ENCODE data around the gene FANCE. TPM values are rescaled to one million over a fixed set of nuclear protein-coding genes. Genes with fewer than 3 reads are reported as not detected.

Gene FANCE
- total RNA-seq, 6 donors from 2014 or later = 6.1 to 13.3 (median 9.3) TPM

DNA sequence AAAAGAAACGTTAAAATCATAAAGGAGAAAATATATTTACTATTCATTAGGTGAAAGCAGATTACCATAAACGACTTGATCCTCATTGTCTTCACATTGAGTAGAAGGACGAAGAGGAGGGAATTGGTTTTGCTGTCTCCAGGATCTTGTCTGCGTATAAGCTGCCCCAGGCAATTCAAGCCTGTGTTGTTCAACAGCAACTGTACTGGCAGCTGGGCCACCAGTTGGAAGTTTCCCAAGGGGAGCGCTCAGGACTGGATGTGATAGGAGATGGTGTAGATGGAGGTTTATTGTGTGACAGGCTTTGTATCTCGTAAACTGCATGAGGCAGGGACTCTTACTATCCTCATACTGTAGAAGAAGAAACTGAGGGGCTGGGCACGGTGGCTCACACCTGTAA is 3.9 kb upstream of the FANCE start:
- Histone ChIP-seq H3K36me3 (no peaks in the 10 kb centered on the region), H3K4me3 (no peak overlapping the region), H3K27ac (no peak overlapping the region), H3K27me3 (no peaks in the 10 kb centered on the region), H3K9me3 (no peaks in the 10 kb centered on the region), H3K4me1 (peaks cover 9 to 25% (median 16%) of the 10 kb centered on the region in 4 donors)
- no peak for TF ChIP-seq EP300 (IDR thresholded peaks at IDR 0.05)
- TF ChIP-seq, protein P1, sequence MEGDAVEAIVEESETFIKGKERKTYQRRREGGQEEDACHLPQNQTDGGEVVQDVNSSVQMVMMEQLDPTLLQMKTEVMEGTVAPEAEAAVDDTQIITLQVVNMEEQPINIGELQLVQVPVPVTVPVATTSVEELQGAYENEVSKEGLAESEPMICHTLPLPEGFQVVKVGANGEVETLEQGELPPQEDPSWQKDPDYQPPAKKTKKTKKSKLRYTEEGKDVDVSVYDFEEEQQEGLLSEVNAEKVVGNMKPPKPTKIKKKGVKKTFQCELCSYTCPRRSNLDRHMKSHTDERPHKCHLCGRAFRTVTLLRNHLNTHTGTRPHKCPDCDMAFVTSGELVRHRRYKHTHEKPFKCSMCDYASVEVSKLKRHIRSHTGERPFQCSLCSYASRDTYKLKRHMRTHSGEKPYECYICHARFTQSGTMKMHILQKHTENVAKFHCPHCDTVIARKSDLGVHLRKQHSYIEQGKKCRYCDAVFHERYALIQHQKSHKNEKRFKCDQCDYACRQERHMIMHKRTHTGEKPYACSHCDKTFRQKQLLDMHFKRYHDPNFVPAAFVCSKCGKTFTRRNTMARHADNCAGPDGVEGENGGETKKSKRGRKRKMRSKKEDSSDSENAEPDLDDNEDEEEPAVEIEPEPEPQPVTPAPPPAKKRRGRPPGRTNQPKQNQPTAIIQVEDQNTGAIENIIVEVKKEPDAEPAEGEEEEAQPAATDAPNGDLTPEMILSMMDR (IDR thresholded peaks at IDR 0.05) = no peak
- TF ChIP-seq POLR2A (IDR thresholded peaks at IDR 0.05) = no peak
- no peak for TF ChIP-seq POLR2AphosphoS5 (IDR thresholded peaks at IDR 0.05)
- DNase-seq = no peak
- ATAC-seq (ENCODE audit: low FRiP score in 2 of 2) = no peak
- 78 to 80% methylated on average over 7 of the region's 7 CpGs for WGBS, 2 donors

DNA sequence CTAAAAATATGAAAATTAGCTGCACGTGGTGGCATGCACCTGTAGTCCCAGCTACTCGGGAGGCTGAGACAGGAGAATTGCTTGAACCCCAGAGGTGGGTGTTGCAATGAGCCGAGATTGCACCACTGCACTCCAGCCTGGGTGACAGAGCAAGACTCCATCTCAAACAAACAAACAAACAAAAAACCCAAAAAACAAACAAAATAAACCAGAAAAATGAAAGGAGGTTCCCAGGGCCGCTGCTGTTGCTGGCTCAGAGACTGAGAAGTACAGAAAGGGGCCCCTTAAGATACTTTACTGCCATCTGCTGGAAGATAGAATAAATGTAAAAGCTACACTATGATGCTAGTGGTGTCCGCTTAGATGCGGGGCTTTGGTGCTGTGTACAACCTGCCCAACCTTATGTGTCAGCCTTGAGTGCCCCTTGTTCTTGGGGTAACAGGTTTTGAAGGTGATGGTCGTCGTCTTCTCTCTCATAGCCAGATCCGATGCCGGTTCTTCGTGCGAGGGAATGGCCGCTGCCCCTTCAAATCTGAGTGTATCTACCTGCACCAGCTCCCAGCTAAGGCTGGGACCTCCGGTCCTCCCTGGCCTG is 2.8 kb upstream of the FANCE start:
- H3K4me3 ChIP-seq = no peak overlapping the region
- no peaks in the 10 kb centered on the region for H3K27me3 ChIP-seq
- no peaks in the 10 kb centered on the region for H3K36me3 ChIP-seq
- TF ChIP-seq POLR2A (IDR thresholded peaks at IDR 0.05) (no peak), POLR2AphosphoS5 (IDR thresholded peaks at IDR 0.05) (no peak), EP300 (IDR thresholded peaks at IDR 0.05) (no peak)
- TF ChIP-seq, protein P1 (IDR thresholded peaks at IDR 0.05) = peak; percentile 45 to 72 (median 60)
- peaks cover 18 to 35% (median 27%) of the 10 kb centered on the region in 4 donors for H3K4me1 ChIP-seq
- peak; percentile 73 to 77 for ATAC-seq (ENCODE audit: low FRiP score in 2 of 2)
- no peak overlapping the region for H3K27ac ChIP-seq
- peak in 1 of 2 donors; percentile 28 for DNase-seq
- 31 to 32% methylated on average over 6 to 14 of the region's 14 CpGs for WGBS, 2 donors
- H3K9me3 ChIP-seq = no peaks in the 10 kb centered on the region

DNA sequence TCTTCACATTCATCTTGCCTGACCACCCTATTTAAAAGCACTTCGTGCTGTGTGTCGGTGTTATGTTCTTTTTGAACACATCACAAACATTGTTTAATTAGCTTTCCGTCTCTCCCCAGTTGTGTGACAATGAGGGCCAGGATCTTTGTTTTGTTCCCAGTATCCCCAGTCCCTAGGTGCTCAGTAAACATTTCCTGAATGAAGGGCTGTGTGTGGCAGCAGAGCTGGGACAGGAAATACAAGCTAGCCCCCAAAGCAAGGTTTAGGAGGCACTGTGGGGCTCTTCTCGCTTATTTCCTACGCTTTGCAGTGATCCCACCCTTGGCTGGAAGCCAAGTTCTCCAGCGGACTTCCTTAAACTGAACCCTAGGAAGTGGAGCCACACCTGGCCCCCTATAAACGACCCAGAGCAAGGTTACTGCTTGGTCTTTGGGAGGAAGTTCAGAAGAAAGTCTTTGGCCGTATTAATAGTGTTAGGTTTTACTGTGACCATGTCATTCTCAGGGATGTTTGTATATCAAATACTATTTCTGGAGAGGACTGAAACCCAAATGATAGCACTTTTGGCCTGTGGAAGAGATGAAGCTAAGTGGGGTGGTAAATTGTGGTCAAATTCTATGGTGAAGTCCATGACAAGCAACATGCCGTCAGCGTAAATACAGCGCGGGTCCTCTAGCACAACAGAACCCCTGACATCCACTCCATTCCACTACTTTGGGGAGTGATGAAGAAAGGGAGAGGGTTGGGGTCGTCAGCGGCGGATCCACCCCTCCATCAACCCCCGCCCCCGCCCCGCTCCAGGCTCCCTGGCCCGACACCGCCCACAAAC is 570 bp upstream of the FANCE start:
- Histone ChIP-seq H3K4me3 (peak overlapping the region in 3 of 4 donors; percentile 60 to 95 (median 87)), H3K27ac (peak overlapping the region; percentile 58 to 86 (median 67)), H3K9me3 (no peaks in the 10 kb centered on the region), H3K27me3 (no peaks in the 10 kb centered on the region), H3K4me1 (peaks cover 18 to 38% (median 31%) of the 10 kb centered on the region in 4 donors), H3K36me3 (peaks cover 0 to 13% (median 4%) of the 10 kb centered on the region in 4 donors)
- TF ChIP-seq EP300 (IDR thresholded peaks at IDR 0.05) (no peak), POLR2A (IDR thresholded peaks at IDR 0.05) (no peak), POLR2AphosphoS5 (IDR thresholded peaks at IDR 0.05) (no peak)
- TF ChIP-seq, protein P1 (IDR thresholded peaks at IDR 0.05) = no peak
- DNase-seq (no peak), ATAC-seq (ENCODE audit: low FRiP score in 2 of 2) (no peak)
- 10 to 12% methylated on average over 14 to 20 of the region's 20 CpGs for WGBS, 2 donors

DNA sequence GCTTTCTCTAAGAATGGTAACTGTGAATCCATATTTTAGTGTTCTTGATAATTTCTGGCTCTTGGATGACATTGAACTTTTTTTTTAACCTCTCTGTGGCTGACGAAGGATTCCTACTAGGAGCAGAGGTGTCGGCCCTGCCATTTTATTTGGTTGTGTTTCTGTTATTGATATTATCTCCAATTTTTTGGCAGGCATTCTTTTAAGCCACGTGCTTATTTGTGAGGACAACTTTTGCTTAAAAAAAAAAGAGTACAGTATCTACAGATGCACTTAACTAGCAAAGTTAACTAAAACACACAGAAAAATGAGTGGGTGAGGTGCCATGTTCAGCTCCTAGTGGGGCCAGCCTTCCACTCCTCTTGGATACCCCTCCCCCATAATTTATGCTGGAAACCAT is 1.1 kb downstream of the FANCE start:
- Histone ChIP-seq H3K9me3 (no peaks in the 10 kb centered on the region), H3K36me3 (peaks cover 0 to 28% (median 9%) of the 10 kb centered on the region in 4 donors), H3K27ac (peak overlapping the region in 1 of 4 donors; percentile 86), H3K4me3 (peak overlapping the region in 3 of 4 donors; percentile 60 to 95 (median 87)), H3K4me1 (peaks cover 18 to 38% (median 31%) of the 10 kb centered on the region in 4 donors), H3K27me3 (no peaks in the 10 kb centered on the region)
- TF ChIP-seq, protein P1 (IDR thresholded peaks at IDR 0.05) = no peak
- TF ChIP-seq POLR2AphosphoS5 (IDR thresholded peaks at IDR 0.05) (no peak), POLR2A (IDR thresholded peaks at IDR 0.05) (no peak), EP300 (IDR thresholded peaks at IDR 0.05) (no peak)
- ATAC-seq (ENCODE audit: low FRiP score in 2 of 2) = no peak
- no peak for DNase-seq
- 15 to 30% methylated on average over 3 of the region's 3 CpGs for WGBS, 2 donors
